Measurements from ENCODE around the gene CDK14.

GRCh38 chr7:90740386-90740785 is 144.3 kb downstream of the CDK14 start:
- TF ChIP-seq CTCF (IDR thresholded peaks at IDR 0.05) = no peak
- TF ChIP-seq EP300 (IDR thresholded peaks at IDR 0.05) = no peak

All from stomach (tissue), 4 donors.